ENCODE results near the gene ALS2CL.
A peak's percentile ranks its signal among the peaks of the same experiment; 100 is the strongest.

The ALS2CL gene

GRCh38 chr3:46666453-46666845, 27.0 kb downstream of the ALS2CL start:
- TF ChIP-seq TAF1 (IDR thresholded peaks at IDR 0.05; ENCODE audit: borderline replicate concordance, low read depth, low read length), result no peak
- no peak for TF ChIP-seq POLR2AphosphoS5 (IDR thresholded peaks at IDR 0.05; ENCODE audit: low read depth, low read length)
- TF ChIP-seq POLR2A (IDR thresholded peaks at IDR 0.05; ENCODE audit: low read depth, low read length), result no peak
- peak; percentile 5 for DNase-seq (ENCODE audit: insufficient read length)
- no peak for FAIRE-seq

- no peak for TF ChIP-seq POLR2AphosphoS5 (IDR thresholded peaks at IDR 0.05; ENCODE audit: low read depth, low read length)
- TF ChIP-seq TAF1 (IDR thresholded peaks at IDR 0.05; ENCODE audit: borderline replicate concordance, low read depth, low read length), result no peak
- no peak for TF ChIP-seq POLR2A (IDR thresholded peaks at IDR 0.05; ENCODE audit: low read depth, low read length)
- DNase-seq (ENCODE audit: insufficient read length) (peak; percentile 5), FAIRE-seq (no peak)
Measured at GRCh38 chr3:46665763-46666452, 27.6 kb downstream of the ALS2CL start.

- DNase-seq (ENCODE audit: insufficient read length) (no peak), FAIRE-seq (no peak)
- no peak for TF ChIP-seq TAF1 (IDR thresholded peaks at IDR 0.05; ENCODE audit: borderline replicate concordance, low read depth, low read length)
- no peak for TF ChIP-seq POLR2A (IDR thresholded peaks at IDR 0.05; ENCODE audit: low read depth, low read length)
- no peak for TF ChIP-seq POLR2AphosphoS5 (IDR thresholded peaks at IDR 0.05; ENCODE audit: low read depth, low read length)
Measured at GRCh38 chr3:46664971-46665762, 28.3 kb downstream of the ALS2CL start.

GRCh38 chr3:46664188-46664970, 29.1 kb downstream of the ALS2CL start:
- FAIRE-seq (no peak), DNase-seq (ENCODE audit: insufficient read length) (no peak)

GRCh38 chr3:46663591-46664135, 29.8 kb downstream of the ALS2CL start:
- TF ChIP-seq POLR2AphosphoS5 (IDR thresholded peaks at IDR 0.05; ENCODE audit: low read depth, low read length) (no peak), POLR2A (IDR thresholded peaks at IDR 0.05; ENCODE audit: low read depth, low read length) (no peak), TAF1 (IDR thresholded peaks at IDR 0.05; ENCODE audit: borderline replicate concordance, low read depth, low read length) (no peak)
- FAIRE-seq, result no peak
- DNase-seq (ENCODE audit: insufficient read length), result peak; percentile 13

More at GRCh38 chr3:46664188-46664970, 29.1 kb downstream of the ALS2CL start:
- no peak for TF ChIP-seq POLR2A (IDR thresholded peaks at IDR 0.05; ENCODE audit: low read depth, low read length)
- no peak for TF ChIP-seq TAF1 (IDR thresholded peaks at IDR 0.05; ENCODE audit: borderline replicate concordance, low read depth, low read length)

- DNase-seq (ENCODE audit: insufficient read length) (peak; percentile 4), FAIRE-seq (no peak)
- TF ChIP-seq POLR2A (IDR thresholded peaks at IDR 0.05; ENCODE audit: low read depth, low read length) (no peak), POLR2AphosphoS5 (IDR thresholded peaks at IDR 0.05; ENCODE audit: low read depth, low read length) (no peak), TAF1 (IDR thresholded peaks at IDR 0.05; ENCODE audit: borderline replicate concordance, low read depth, low read length) (no peak)
Measured at GRCh38 chr3:46662771-46663551, 30.5 kb downstream of the ALS2CL start.

- DNase-seq (ENCODE audit: insufficient read length) (peak; percentile 3), FAIRE-seq (no peak)
- TF ChIP-seq POLR2AphosphoS5 (IDR thresholded peaks at IDR 0.05; ENCODE audit: low read depth, low read length) (no peak), TAF1 (IDR thresholded peaks at IDR 0.05; ENCODE audit: borderline replicate concordance, low read depth, low read length) (no peak), POLR2A (IDR thresholded peaks at IDR 0.05; ENCODE audit: low read depth, low read length) (no peak)
Measured at GRCh38 chr3:46661776-46662766, 31.4 kb downstream of the ALS2CL start.

- DNase-seq (ENCODE audit: insufficient read length), result no peak
- no peak for TF ChIP-seq POLR2A (IDR thresholded peaks at IDR 0.05; ENCODE audit: low read depth, low read length)
- TF ChIP-seq TAF1 (IDR thresholded peaks at IDR 0.05; ENCODE audit: borderline replicate concordance, low read depth, low read length), result no peak
- no peak for TF ChIP-seq POLR2AphosphoS5 (IDR thresholded peaks at IDR 0.05; ENCODE audit: low read depth, low read length)
Measured at GRCh38 chr3:46660543-46661523, 32.6 kb downstream of the ALS2CL start.

GRCh38 chr3:46660003-46660402, 33.5 kb downstream of the ALS2CL start:
- no peak for DNase-seq (ENCODE audit: insufficient read length)
- no peak for FAIRE-seq

More at GRCh38 chr3:46660543-46661523, 32.6 kb downstream of the ALS2CL start:
- FAIRE-seq, result no peak

More at GRCh38 chr3:46660003-46660402, 33.5 kb downstream of the ALS2CL start:
- TF ChIP-seq TAF1 (IDR thresholded peaks at IDR 0.05; ENCODE audit: borderline replicate concordance, low read depth, low read length) (no peak), POLR2A (IDR thresholded peaks at IDR 0.05; ENCODE audit: low read depth, low read length) (no peak), POLR2AphosphoS5 (IDR thresholded peaks at IDR 0.05; ENCODE audit: low read depth, low read length) (no peak)

Measured in GM12892 (cell line).